K562 (cell line): Measurements from ENCODE around the gene PNPLA2. TPM values are rescaled to one million over a fixed set of nuclear protein-coding genes. Genes with fewer than 3 reads are reported as not detected.

Source experiments
- ASH1L ChIP-seq: fragments of 450-650 bp; IDR thresholded peaks from 2 replicates; pipeline ENCODE4 v1.6.1; 2018; ENCODE audit warnings: borderline replicate concordance, mild to moderate bottlenecking, low read depth; ENCODE audit not compliant: partially characterized antibody
- CEBPB ChIP-seq: fragments of 450-650 bp; IDR thresholded peaks from 2 replicates; pipeline ENCODE4 v1.6.1; 2016; ENCODE audit warnings: missing genetic modification characterization, missing compliant biosample characterization
- GTF2F1 ChIP-seq: IDR thresholded peaks from 2 replicates; pipeline ENCODE4 v1.6.1; 2011; ENCODE audit warnings: low read depth, low read length, improper control_type of control experiment
- HMG20A ChIP-seq: fragments of 450-650 bp; formaldehyde crosslinking; conservative IDR thresholded peaks from 2 replicates; pipeline ENCODE4 v1.4.0; 2020; ENCODE audit warnings: mild to moderate bottlenecking, mixed read lengths
- HNRNPH1 ChIP-seq: fragments of 200-400 bp; formaldehyde crosslinking; optimal IDR thresholded peaks from 2 replicates; pipeline ENCODE3; 2017; ENCODE audit warnings: low read depth, mild to moderate bottlenecking, low read length, moderate library complexity
- HNRNPL ChIP-seq: fragments of 200-400 bp; formaldehyde crosslinking; IDR thresholded peaks from 2 replicates; pipeline ENCODE4 v1.6.1; 2017; ENCODE audit warnings: low read depth, mild to moderate bottlenecking, low read length
- HOXB6 ChIP-seq: fragments of 250-450 bp; sonication (Bioruptor Pico); IDR thresholded peaks from 2 replicates; pipeline ENCODE4 v1.5.1; 2022; ENCODE audit warnings: mild to moderate bottlenecking, borderline replicate concordance
- MAX ChIP-seq: sonication (generic); formaldehyde crosslinking; IDR thresholded peaks from 2 replicates; pipeline ENCODE4 v1.9.0; 2022; ENCODE audit warnings: mild to moderate bottlenecking, missing genetic modification reagents
- MBD2 ChIP-seq: sonication (generic); IDR thresholded peaks from 2 replicates; pipeline ENCODE4 v1.6.1; 2016; ENCODE audit warnings: low read depth, borderline replicate concordance
- NR2C1 ChIP-seq, 2 experiments: fragments of 450-650 bp; IDR thresholded peaks; 2 replicates each; pipeline ENCODE4 v1.6.1; 2017; ENCODE audit warnings: mild to moderate bottlenecking in 2 of 2, antibody characterized with exemption in 1 of 2, inconsistent platforms in 1 of 2, missing compliant biosample characterization in 1 of 2, missing genetic modification characterization in 1 of 2
- POLR2H ChIP-seq: IDR thresholded peaks from 2 replicates; pipeline ENCODE4 v1.6.1; 2016; ENCODE audit warnings: missing genetic modification characterization, low read depth, mild to moderate bottlenecking, control low read depth, missing compliant biosample characterization, moderate library complexity
- PRPF4 ChIP-seq: fragments of 200-400 bp; formaldehyde crosslinking; IDR thresholded peaks from one replicate; pipeline ENCODE4 v1.6.1; 2017; ENCODE audit warnings: low read length, low read depth, mild to moderate bottlenecking; ENCODE audit not compliant: insufficient read depth, poor library complexity, severe bottlenecking
- SMAD4 ChIP-seq: fragments of 250-450 bp; sonication (Bioruptor Pico); conservative IDR thresholded peaks from 2 replicates; pipeline ENCODE4 v1.8.0; 2021; ENCODE audit warnings: inconsistent platforms, mild to moderate bottlenecking, moderate library complexity
- SP1 ChIP-seq: sonication (generic); formaldehyde crosslinking; IDR thresholded peaks from 2 replicates; pipeline ENCODE4 v1.8.1; 2022; ENCODE audit warnings: mild to moderate bottlenecking, missing genetic modification reagents
- SRSF3 ChIP-seq: fragments of 200-400 bp; formaldehyde crosslinking; IDR thresholded peaks from 2 replicates; pipeline ENCODE4 v1.6.1; 2016; ENCODE audit warnings: mild to moderate bottlenecking, low read length, moderate library complexity; ENCODE audit not compliant: insufficient read depth
- TCF7 ChIP-seq: sonication (generic); IDR thresholded peaks from 2 replicates; pipeline ENCODE4 v1.6.1; 2016; ENCODE audit warnings: antibody characterized with exemption, borderline replicate concordance
- TRIM24 ChIP-seq, 2 experiments: fragments of 450-650 bp; IDR thresholded peaks; 2 replicates each; pipeline ENCODE4 v1.6.1; 2016
- ZFP91 ChIP-seq: sonication (generic); formaldehyde crosslinking; IDR thresholded peaks from 2 replicates; pipeline ENCODE4 v1.8.0; 2022; ENCODE audit warnings: mild to moderate bottlenecking, missing genetic modification reagents
- ZFPM2 ChIP-seq: fragments of 250-450 bp; sonication (Bioruptor Pico); IDR thresholded peaks from 2 replicates; pipeline ENCODE4 v1.5.1; 2022; ENCODE audit warnings: mild to moderate bottlenecking
- ZNF174 ChIP-seq: fragments of 250-450 bp; sonication (Bioruptor Pico); IDR thresholded peaks from 2 replicates; pipeline ENCODE4 v1.4.0; 2020; ENCODE audit warnings: mild to moderate bottlenecking
- ZNF224 ChIP-seq: sonication (generic); formaldehyde crosslinking; IDR thresholded peaks from 2 replicates; pipeline ENCODE4 v1.8.0; 2022; ENCODE audit warnings: mild to moderate bottlenecking, missing genetic modification reagents
- ZNF561 ChIP-seq: fragments of 450-650 bp; formaldehyde crosslinking; conservative IDR thresholded peaks from 2 replicates; pipeline ENCODE4 v1.4.0; 2020; ENCODE audit warnings: mild to moderate bottlenecking, moderate library complexity
- ZNF75A ChIP-seq: fragments of 450-650 bp; formaldehyde crosslinking; IDR thresholded peaks from 2 replicates; pipeline ENCODE4 v1.4.0; 2020; ENCODE audit warnings: mild to moderate bottlenecking
- polyA plus RNA-seq, 8 experiments: library from polyadenylated mRNA; depleted of rRNA in 4 of 8; stranded (reverse) in 5 of 8; unstranded in 3 of 8; fragments of >200 nt; fragmentation: Nextera tagmentation in 2 of 8; fragmentation: Illumina TruSeq in 1 of 8; extraction: Ambion mirVana in 2 of 8; extraction: Trizol in 1 of 8; gene quantifications; 2 replicates each; pipeline versions ENCODE4 v1.2.1 to v1.2.3, GENCODE V29; 2011 to 2014; ENCODE audit warnings: inconsistent platforms in 1 of 8, missing spikeins in 1 of 8
- total RNA-seq, 7 experiments: library from RNA; depleted of rRNA in 6 of 7; stranded (reverse); fragments of >200 nt in 6 of 7; fragmentation: Illumina TruSeq in 2 of 7; extraction: Trizol in 2 of 7; gene quantifications; 2 replicates each; pipeline versions ENCODE4 v1.2.1 to v1.2.3, GENCODE V29; 2011 to 2021; ENCODE audit warnings: low replicate concordance in 1 of 7
- TF ChIP-seq, protein P1 (sequence below): fragments of 250-450 bp; sonication (Bioruptor Pico); IDR thresholded peaks from 2 replicates; pipeline ENCODE4 v1.8.0; 2021; ENCODE audit warnings: mild to moderate bottlenecking, moderate library complexity
- TF ChIP-seq, protein P2 (sequence below): fragments of 450-650 bp; formaldehyde crosslinking; IDR thresholded peaks from 2 replicates; pipeline ENCODE4 v1.4.0; 2020; ENCODE audit warnings: mild to moderate bottlenecking, moderate library complexity

Gene PNPLA2
- total and polyA plus RNA-seq, 9 of the 15 experiments (the other 6 are each of a cell fraction or from before 2014, with no cell fraction given), result 0.39 to 87.1 (median 8.4) TPM

DNA sequence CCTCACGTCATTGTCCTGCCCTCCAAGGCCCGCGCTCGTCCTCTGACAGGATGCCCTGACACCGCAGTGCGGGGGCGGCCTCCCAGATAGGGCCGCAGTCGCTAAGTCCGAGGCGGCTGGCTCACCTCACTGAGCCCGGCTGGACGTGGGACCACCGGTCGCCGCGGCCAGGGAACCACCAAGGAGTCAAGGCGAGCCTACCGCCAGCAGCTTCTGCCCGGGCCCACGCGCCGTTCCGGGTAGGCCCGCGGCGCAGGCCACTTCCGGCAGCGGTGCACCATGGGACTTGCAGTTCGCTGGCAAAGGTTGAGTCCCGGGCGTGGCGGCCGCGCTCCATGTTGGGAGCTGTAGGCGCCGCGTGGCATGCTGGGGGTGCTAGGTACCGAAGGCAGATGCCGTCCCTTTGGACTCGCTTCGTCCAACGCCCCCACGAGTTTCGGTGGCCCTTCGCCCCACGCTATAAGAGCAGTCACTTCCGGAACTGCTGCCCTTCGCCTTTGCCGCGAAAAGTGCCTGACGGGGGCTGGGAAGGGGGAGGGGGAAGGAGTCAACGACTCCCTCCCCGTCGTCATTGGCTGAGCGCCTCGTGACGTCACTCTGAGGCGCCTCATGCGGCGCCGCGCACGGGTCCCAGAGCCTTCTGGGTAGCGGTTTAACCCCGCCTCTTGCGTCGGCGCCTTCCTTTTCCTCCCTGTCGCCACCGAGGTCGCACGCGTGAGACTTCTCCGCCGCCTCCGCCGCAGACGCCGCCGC, 9.3 kb upstream of the PNPLA2 start, which contains the start of gene RPLP2 (continued):
- TF ChIP-seq NR2C1 (IDR thresholded peaks at IDR 0.05) (peak; percentile 85), NR2C1 (tag; IDR thresholded peaks at IDR 0.05) (peak; percentile 80), ZNF174 (CRISPR knock-in tag) (no peak), ASH1L (peak; percentile 13), GTF2F1 (peak; percentile 94), CEBPB (tag) (no peak), SP1 (peak; percentile 94), SRSF3 (no peak), PRPF4 (peak; percentile 96), ZNF75A (no peak), TRIM24 (IDR thresholded peaks at IDR 0.05) (peak in 1 of 2 experiments; percentile 58; a peak in 1 of 4 replicates), HOXB6 (CRISPR knock-in tag) (no peak), ZNF224 (CRISPR knock-in tag) (0 out of 2 replicates have a peak, but pooled peaks have one; percentile 4), HNRNPL (peak; percentile 90), ZFP91 (CRISPR knock-in tag) (0 out of 2 replicates have a peak, but pooled peaks have one; percentile 29), TCF7 (no peak), HNRNPH1 (no peak), SMAD4 (CRISPR knock-in tag) (peak; percentile 19), POLR2H (peak; percentile 78), HMG20A (CRISPR knock-in tag) (no peak), MAX (CRISPR knock-in tag) (peak; percentile 96), ZNF561 (no peak), MBD2 (peak; percentile 83), ZFPM2 (CRISPR knock-in tag) (peak; percentile 5; the same call in 1 of the 2 replicates)
- TF ChIP-seq, protein P1, sequence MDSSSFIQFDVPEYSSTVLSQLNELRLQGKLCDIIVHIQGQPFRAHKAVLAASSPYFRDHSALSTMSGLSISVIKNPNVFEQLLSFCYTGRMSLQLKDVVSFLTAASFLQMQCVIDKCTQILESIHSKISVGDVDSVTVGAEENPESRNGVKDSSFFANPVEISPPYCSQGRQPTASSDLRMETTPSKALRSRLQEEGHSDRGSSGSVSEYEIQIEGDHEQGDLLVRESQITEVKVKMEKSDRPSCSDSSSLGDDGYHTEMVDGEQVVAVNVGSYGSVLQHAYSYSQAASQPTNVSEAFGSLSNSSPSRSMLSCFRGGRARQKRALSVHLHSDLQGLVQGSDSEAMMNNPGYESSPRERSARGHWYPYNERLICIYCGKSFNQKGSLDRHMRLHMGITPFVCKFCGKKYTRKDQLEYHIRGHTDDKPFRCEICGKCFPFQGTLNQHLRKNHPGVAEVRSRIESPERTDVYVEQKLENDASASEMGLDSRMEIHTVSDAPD (CRISPR knock-in tag), result no peak
- TF ChIP-seq, protein P2, sequence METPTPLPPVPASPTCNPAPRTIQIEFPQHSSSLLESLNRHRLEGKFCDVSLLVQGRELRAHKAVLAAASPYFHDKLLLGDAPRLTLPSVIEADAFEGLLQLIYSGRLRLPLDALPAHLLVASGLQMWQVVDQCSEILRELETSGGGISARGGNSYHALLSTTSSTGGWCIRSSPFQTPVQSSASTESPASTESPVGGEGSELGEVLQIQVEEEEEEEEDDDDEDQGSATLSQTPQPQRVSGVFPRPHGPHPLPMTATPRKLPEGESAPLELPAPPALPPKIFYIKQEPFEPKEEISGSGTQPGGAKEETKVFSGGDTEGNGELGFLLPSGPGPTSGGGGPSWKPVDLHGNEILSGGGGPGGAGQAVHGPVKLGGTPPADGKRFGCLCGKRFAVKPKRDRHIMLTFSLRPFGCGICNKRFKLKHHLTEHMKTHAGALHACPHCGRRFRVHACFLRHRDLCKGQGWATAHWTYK (CRISPR knock-in tag), result peak; percentile 43; the same call in 1 of the 2 replicates
